ENCODE results near the gene CPEB4.

The CPEB4 gene

GRCh38 chr5:173926359-173926758 is 38.2 kb downstream of the CPEB4 start:
- Histone ChIP-seq H3K27me3 (ENCODE audit: insufficient read depth, low read depth, severe bottlenecking) (no peaks in the 10 kb centered on the region), H3K36me3 (no peaks in the 10 kb centered on the region), H3K4me3 (ENCODE audit: low read depth, low read length) (no peak overlapping the region), H3K9me3 (ENCODE audit: severe bottlenecking) (no peaks in the 10 kb centered on the region), H3K27ac (no peak overlapping the region)
- DNase-seq: no peak
- TF ChIP-seq, protein P1, sequence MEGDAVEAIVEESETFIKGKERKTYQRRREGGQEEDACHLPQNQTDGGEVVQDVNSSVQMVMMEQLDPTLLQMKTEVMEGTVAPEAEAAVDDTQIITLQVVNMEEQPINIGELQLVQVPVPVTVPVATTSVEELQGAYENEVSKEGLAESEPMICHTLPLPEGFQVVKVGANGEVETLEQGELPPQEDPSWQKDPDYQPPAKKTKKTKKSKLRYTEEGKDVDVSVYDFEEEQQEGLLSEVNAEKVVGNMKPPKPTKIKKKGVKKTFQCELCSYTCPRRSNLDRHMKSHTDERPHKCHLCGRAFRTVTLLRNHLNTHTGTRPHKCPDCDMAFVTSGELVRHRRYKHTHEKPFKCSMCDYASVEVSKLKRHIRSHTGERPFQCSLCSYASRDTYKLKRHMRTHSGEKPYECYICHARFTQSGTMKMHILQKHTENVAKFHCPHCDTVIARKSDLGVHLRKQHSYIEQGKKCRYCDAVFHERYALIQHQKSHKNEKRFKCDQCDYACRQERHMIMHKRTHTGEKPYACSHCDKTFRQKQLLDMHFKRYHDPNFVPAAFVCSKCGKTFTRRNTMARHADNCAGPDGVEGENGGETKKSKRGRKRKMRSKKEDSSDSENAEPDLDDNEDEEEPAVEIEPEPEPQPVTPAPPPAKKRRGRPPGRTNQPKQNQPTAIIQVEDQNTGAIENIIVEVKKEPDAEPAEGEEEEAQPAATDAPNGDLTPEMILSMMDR (IDR thresholded peaks at IDR 0.05; ENCODE audit: low read depth, low read length): no peak

DNA sequence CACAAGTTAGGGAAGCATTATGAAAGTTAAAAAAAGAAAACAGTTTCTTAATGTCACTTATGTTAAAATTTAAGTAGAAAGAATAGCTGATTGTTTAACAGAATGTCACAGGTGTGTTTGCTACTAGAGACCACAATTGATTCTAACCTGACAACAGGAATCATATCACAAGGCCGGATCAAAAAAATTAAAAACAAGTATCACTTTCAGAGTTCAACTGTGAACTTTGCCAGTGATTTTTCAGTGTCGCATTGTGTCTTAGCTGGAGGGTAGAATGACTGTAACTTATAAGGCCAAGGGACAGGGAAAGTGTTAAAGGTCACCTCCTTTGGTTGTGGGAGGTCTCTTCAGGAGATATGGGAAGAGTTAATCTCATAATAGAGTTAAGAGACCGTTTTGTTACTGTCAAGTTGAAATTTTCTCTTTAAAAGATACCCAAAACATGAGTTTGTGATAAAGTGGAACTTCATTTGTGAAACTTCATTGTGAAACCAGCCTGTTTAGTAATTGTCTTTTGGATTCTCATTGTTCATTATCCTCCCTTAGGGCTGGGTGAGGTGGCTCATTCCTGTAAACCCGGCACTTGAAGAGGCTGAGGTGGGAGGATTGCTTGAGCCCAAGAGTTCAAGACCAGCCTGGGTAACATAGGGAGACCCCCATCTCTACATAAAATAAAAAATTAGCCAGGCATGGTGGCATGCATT is 40.9 kb downstream of the CPEB4 start:
- TF ChIP-seq, protein P1 (IDR thresholded peaks at IDR 0.05; ENCODE audit: low read depth, low read length): no peak

DNA sequence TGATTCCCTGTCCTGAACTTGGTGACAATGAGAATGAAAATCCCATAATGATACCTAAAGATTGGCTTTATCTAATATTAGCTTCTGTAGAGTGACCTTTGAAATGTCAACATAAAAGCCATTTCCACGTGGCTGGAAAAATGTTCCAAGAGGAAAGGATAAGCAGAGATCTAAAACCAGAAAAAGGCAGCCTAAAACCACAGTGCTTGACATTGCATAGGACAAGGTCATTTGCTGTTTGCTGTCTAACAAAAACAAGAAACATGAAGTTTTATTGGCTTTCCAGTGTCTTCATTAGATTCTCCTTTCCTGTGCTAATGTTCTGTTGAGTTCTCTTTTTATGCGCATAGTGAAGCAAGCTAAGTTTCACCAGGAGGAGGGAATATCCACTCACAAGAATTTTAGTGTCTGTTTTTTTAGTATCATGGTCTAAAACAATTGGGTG is 44.6 kb downstream of the CPEB4 start:
- Histone ChIP-seq H3K4me3 (ENCODE audit: low read depth, low read length) (no peak overlapping the region), H3K27me3 (ENCODE audit: insufficient read depth, low read depth, severe bottlenecking) (no peaks in the 10 kb centered on the region), H3K27ac (no peak overlapping the region), H3K9me3 (ENCODE audit: severe bottlenecking) (no peaks in the 10 kb centered on the region), H3K36me3 (no peaks in the 10 kb centered on the region; the same call in 1 of the 2 replicates)
- DNase-seq: no peak
- TF ChIP-seq, protein P1 (IDR thresholded peaks at IDR 0.05; ENCODE audit: low read depth, low read length): no peak

More for the DNA sequence above, 40.9 kb downstream of the CPEB4 start:
- no peaks in the 10 kb centered on the region for H3K27me3 ChIP-seq (ENCODE audit: insufficient read depth, low read depth, severe bottlenecking)
- H3K9me3 ChIP-seq (ENCODE audit: severe bottlenecking): no peaks in the 10 kb centered on the region
- H3K36me3 ChIP-seq: no peaks in the 10 kb centered on the region; the same call in 1 of the 2 replicates
- DNase-seq: no peak
- H3K4me3 ChIP-seq (ENCODE audit: low read depth, low read length): no peak overlapping the region
- no peak overlapping the region for H3K27ac ChIP-seq

DNA sequence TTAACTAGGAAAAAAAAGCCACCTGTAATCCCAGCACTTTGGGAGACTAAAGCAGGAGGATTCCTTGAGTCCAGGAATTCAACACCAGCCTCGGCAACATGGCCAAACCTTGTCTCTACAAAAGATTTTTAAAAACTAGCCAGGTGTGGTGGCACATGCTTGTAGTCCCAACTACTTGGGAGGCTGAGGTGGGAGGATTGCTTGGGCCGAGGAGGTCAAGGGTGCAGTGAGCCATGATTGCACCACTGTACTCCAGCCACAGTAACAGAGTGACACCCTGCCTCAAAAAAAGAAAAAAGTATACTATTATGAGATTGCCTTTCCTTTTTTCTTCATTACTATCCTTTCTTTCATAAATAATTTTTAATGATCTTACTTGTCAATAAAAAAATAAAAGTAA is 45.8 kb downstream of the CPEB4 start:
- no peak for DNase-seq
- TF ChIP-seq, protein P1 (IDR thresholded peaks at IDR 0.05; ENCODE audit: low read depth, low read length): no peak
- no peaks in the 10 kb centered on the region for H3K27me3 ChIP-seq (ENCODE audit: insufficient read depth, low read depth, severe bottlenecking)
- peaks cover 4% of the 10 kb centered on the region; the same call in 1 of the 2 replicates for H3K36me3 ChIP-seq
- no peaks in the 10 kb centered on the region for H3K9me3 ChIP-seq (ENCODE audit: severe bottlenecking)
- H3K27ac ChIP-seq: no peak overlapping the region
- H3K4me3 ChIP-seq (ENCODE audit: low read depth, low read length): no peak overlapping the region

DNA sequence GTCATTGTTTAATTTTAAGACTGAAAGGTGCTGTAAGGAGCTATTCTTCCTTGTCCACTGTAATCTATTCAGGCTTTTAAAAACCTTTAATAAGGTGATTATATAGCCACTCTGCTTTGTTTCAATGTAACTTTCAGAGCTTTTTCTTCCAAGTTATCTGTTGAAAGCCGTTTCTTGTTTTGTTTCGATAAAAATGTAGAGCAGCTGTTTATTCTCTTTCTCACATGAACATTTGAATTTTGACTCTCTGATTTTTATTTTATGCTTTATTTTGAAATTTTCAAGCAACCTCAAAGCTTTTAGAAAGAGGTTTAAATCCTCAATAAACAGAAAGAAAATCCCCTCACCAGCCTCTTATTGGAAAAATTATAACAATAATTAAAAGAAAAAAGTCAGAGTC is 47.2 kb downstream of the CPEB4 start:
- no peaks in the 10 kb centered on the region for H3K9me3 ChIP-seq (ENCODE audit: severe bottlenecking)
- no peak overlapping the region for H3K4me3 ChIP-seq (ENCODE audit: low read depth, low read length)
- peaks cover 4% of the 10 kb centered on the region; the same call in 1 of the 2 replicates for H3K36me3 ChIP-seq
- H3K27me3 ChIP-seq (ENCODE audit: insufficient read depth, low read depth, severe bottlenecking): no peaks in the 10 kb centered on the region
- DNase-seq: no peak
- TF ChIP-seq, protein P1 (IDR thresholded peaks at IDR 0.05; ENCODE audit: low read depth, low read length): no peak
- H3K27ac ChIP-seq: no peak overlapping the region

- no peak overlapping the region for H3K27ac ChIP-seq
- TF ChIP-seq, protein P1 (IDR thresholded peaks at IDR 0.05; ENCODE audit: low read depth, low read length): no peak
- no peaks in the 10 kb centered on the region for H3K27me3 ChIP-seq (ENCODE audit: insufficient read depth, low read depth, severe bottlenecking)
- peaks cover 9% of the 10 kb centered on the region for H3K36me3 ChIP-seq
- DNase-seq: no peak
- no peak overlapping the region for H3K4me3 ChIP-seq (ENCODE audit: low read depth, low read length)
- no peaks in the 10 kb centered on the region for H3K9me3 ChIP-seq (ENCODE audit: severe bottlenecking)
Observed at GRCh38 chr5:173940269-173940668, 52.1 kb downstream of the CPEB4 start.

All from WERI-Rb-1 (cell line).